MM.1S (cell line): ENCODE results near the gene F12.

ENCODE experiments used
- DNase-seq: peaks from one replicate; pipeline ENCODE4 v3.0.0-alpha.2; 2015
- H2AFZ ChIP-seq: fragments of 300-600 bp; sonication (generic); 2 replicates; pipeline ENCODE4 v1.6.0; 2016; ENCODE audit warnings: antibody characterized with exemption, low read length
- H3F3A ChIP-seq: fragments of 300-600 bp; sonication (generic); 2 replicates; pipeline ENCODE4 v1.6.1; 2016; ENCODE audit warnings: mild to moderate bottlenecking, antibody characterized with exemption, low read length, moderate library complexity, mixed read lengths; ENCODE audit not compliant: insufficient read depth
- H3K27ac ChIP-seq: fragments of 300-600 bp; sonication (generic); 2 replicates; pipeline ENCODE4 v1.5.1; 2016; ENCODE audit warnings: mild to moderate bottlenecking, low read length
- H3K27me3 ChIP-seq: fragments of 300-600 bp; sonication (generic); replicated peaks from 2 replicates; pipeline ENCODE4 v1.6.0; 2016; ENCODE audit warnings: low read length; ENCODE audit not compliant: insufficient read depth
- H3K36me3 ChIP-seq: fragments of 300-600 bp; sonication (generic); replicated peaks from 2 replicates; pipeline ENCODE4 v1.6.1; 2016; ENCODE audit warnings: mild to moderate bottlenecking, low read length, mixed read lengths; ENCODE audit not compliant: insufficient read depth
- H3K4me1 ChIP-seq: fragments of 300-600 bp; sonication (generic); 2 replicates; pipeline ENCODE4 v1.6.1; 2016; ENCODE audit warnings: low read length, mixed read lengths
- H3K4me2 ChIP-seq: fragments of 300-600 bp; sonication (generic); 2 replicates; pipeline ENCODE4 v1.6.0; 2016; ENCODE audit warnings: low read depth, low read length
- H3K4me3 ChIP-seq: fragments of 300-600 bp; sonication (generic); 2 replicates; pipeline ENCODE4 v1.5.1; 2016; ENCODE audit warnings: low read length, mixed read lengths
- H3K79me2 ChIP-seq: fragments of 300-600 bp; sonication (generic); 2 replicates; pipeline ENCODE4 v1.6.1; 2016; ENCODE audit warnings: mixed run types, low read length, mixed read lengths
- H3K9ac ChIP-seq: fragments of 300-600 bp; sonication (generic); 2 replicates; pipeline ENCODE4 v1.6.1; 2016; ENCODE audit warnings: low read length, mixed read lengths
- H3K9me2 ChIP-seq: fragments of 300-600 bp; sonication (generic); replicated peaks from 2 replicates; pipeline ENCODE4 v1.6.1; 2016; ENCODE audit warnings: mild to moderate bottlenecking, low read length, mixed read lengths; ENCODE audit not compliant: insufficient read depth
- H3K9me3 ChIP-seq: fragments of 300-600 bp; sonication (generic); replicated peaks from 2 replicates; pipeline ENCODE4 v1.6.1; 2016; ENCODE audit warnings: mild to moderate bottlenecking, low read length, mixed read lengths; ENCODE audit not compliant: insufficient read depth
- H4K20me1 ChIP-seq: fragments of 300-600 bp; sonication (generic); 2 replicates; pipeline ENCODE4 v1.6.1; 2016; ENCODE audit warnings: mild to moderate bottlenecking, low read length, moderate library complexity, mixed read lengths; ENCODE audit not compliant: insufficient read depth
- CTCF ChIP-seq: fragments of 300-600 bp; sonication (generic); IDR thresholded peaks from 2 replicates; pipeline ENCODE4 v1.5.1; 2016; ENCODE audit warnings: antibody characterized with exemption, low read length, mixed read lengths
- EZH2 ChIP-seq: fragments of 300-600 bp; sonication (generic); optimal IDR thresholded peaks from 2 replicates; pipeline ENCODE3; 2017; ENCODE audit warnings: low read depth, mild to moderate bottlenecking, antibody characterized with exemption, low read length, mixed read lengths
- EZH2phosphoT487 ChIP-seq: fragments of 300-600 bp; sonication (generic); IDR thresholded peaks from 2 replicates; pipeline ENCODE4 v1.6.1; 2018; ENCODE audit warnings: antibody characterized with exemption, low read length

The F12 gene

DNA sequence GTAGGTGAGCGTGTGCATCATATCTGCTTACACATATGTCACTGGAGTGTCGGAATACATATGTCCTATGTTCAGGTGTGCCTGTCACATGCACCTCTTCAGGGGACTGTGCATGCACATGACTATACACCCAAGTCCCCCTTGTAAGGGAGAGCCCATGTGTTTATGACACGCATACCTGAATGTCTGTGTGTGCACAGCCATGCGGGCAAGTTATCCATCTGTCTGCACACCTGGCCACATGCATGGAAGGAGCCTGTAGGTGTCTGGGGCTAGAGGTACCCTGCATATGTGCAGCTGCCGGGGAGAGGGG is 52.3 kb downstream of the F12 start:
- no peaks in the 10 kb centered on the region for H3K27me3 ChIP-seq
- H2AFZ ChIP-seq: peak overlapping the region; percentile 79
- peak overlapping the region; percentile 92; the same call in 1 of the 2 replicates for H3K27ac ChIP-seq
- peaks cover 50% of the 10 kb centered on the region for H3K4me1 ChIP-seq
- H3K9me2 ChIP-seq: no peaks in the 10 kb centered on the region
- H4K20me1 ChIP-seq: no peaks in the 10 kb centered on the region
- H3F3A ChIP-seq: peaks cover 9% of the 10 kb centered on the region; the same call in 1 of the 2 replicates
- no peak for DNase-seq
- H3K4me3 ChIP-seq: peak overlapping the region; percentile 97
- peaks cover 35% of the 10 kb centered on the region for H3K79me2 ChIP-seq
- peak overlapping the region; percentile 91 for H3K4me2 ChIP-seq
- TF ChIP-seq EZH2phosphoT487 (no peak), EZH2 (no peak), CTCF (no peak)
- no peaks in the 10 kb centered on the region for H3K36me3 ChIP-seq
- H3K9me3 ChIP-seq: no peaks in the 10 kb centered on the region
- peak overlapping the region; percentile 94; the same call in 1 of the 2 replicates for H3K9ac ChIP-seq

- peak overlapping the region; percentile 92; the same call in 1 of the 2 replicates for H3K27ac ChIP-seq
- 0 out of 2 replicates have a peak overlapping the region, but pooled peaks have one; percentile 94 for H3K9ac ChIP-seq
- peaks cover 6% of the 10 kb centered on the region; the same call in 1 of the 2 replicates for H3F3A ChIP-seq
- no peaks in the 10 kb centered on the region for H4K20me1 ChIP-seq
- no peaks in the 10 kb centered on the region for H3K9me3 ChIP-seq
- no peaks in the 10 kb centered on the region for H3K27me3 ChIP-seq
- no peaks in the 10 kb centered on the region for H3K36me3 ChIP-seq
- H3K4me1 ChIP-seq: peaks cover 46% of the 10 kb centered on the region
- peaks cover 34% of the 10 kb centered on the region for H3K79me2 ChIP-seq
- no peaks in the 10 kb centered on the region for H3K9me2 ChIP-seq
- no peak for TF ChIP-seq CTCF
- peak overlapping the region; percentile 79; the same call in 1 of the 2 replicates for H2AFZ ChIP-seq
- H3K4me2 ChIP-seq: peak overlapping the region; percentile 91; the same call in 1 of the 2 replicates
- DNase-seq: no peak
- H3K4me3 ChIP-seq: no peak overlapping the region
Observed at GRCh38 chr5:177356746-177357145, 52.6 kb downstream of the F12 start.

GRCh38 chr5:177355868-177356168 is 53.5 kb downstream of the F12 start:
- no peak overlapping the region for H3K27ac ChIP-seq
- H3K27me3 ChIP-seq: no peaks in the 10 kb centered on the region
- peaks cover 37% of the 10 kb centered on the region for H3K4me1 ChIP-seq
- no peaks in the 10 kb centered on the region for H3K9me3 ChIP-seq
- no peak for DNase-seq
- H3K4me3 ChIP-seq: no peak overlapping the region
- no peak overlapping the region for H3K9ac ChIP-seq
- peaks cover 7% of the 10 kb centered on the region; the same call in 1 of the 2 replicates for H3F3A ChIP-seq
- H3K9me2 ChIP-seq: no peaks in the 10 kb centered on the region
- no peak overlapping the region for H2AFZ ChIP-seq
- no peaks in the 10 kb centered on the region for H3K36me3 ChIP-seq
- H3K4me2 ChIP-seq: no peak overlapping the region
- peaks cover 35% of the 10 kb centered on the region for H3K79me2 ChIP-seq
- TF ChIP-seq EZH2phosphoT487 (no peak), CTCF (no peak), EZH2 (no peak)
- no peaks in the 10 kb centered on the region for H4K20me1 ChIP-seq
